ENCODE data around the gene MED27.
A peak's percentile ranks its signal among the peaks of the same experiment; 100 is the strongest.

Gene MED27

DNA sequence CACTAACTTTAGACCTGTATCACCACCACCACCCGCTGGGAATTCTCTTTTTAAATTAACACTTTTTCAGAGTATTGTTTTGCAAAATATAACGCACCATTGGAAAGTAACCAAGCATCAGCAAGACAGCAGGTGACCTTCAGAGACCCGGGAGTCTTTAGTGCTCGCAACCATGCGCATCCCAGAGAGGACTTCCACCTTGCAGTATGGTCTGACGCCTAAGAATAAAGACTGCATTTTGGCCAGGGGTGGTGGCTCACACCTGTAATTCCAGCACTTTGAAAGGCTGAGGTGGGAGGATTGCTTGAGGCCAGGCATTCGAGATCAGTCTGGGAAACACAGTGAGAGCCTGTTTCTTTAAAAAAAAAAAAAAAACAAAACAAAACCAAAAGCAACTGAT lies 113.8 kb downstream of the MED27 start:
- no peak for DNase-seq (ENCODE audit: low read depth in 2 of 2)
- TF ChIP-seq, protein P1, sequence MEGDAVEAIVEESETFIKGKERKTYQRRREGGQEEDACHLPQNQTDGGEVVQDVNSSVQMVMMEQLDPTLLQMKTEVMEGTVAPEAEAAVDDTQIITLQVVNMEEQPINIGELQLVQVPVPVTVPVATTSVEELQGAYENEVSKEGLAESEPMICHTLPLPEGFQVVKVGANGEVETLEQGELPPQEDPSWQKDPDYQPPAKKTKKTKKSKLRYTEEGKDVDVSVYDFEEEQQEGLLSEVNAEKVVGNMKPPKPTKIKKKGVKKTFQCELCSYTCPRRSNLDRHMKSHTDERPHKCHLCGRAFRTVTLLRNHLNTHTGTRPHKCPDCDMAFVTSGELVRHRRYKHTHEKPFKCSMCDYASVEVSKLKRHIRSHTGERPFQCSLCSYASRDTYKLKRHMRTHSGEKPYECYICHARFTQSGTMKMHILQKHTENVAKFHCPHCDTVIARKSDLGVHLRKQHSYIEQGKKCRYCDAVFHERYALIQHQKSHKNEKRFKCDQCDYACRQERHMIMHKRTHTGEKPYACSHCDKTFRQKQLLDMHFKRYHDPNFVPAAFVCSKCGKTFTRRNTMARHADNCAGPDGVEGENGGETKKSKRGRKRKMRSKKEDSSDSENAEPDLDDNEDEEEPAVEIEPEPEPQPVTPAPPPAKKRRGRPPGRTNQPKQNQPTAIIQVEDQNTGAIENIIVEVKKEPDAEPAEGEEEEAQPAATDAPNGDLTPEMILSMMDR (IDR thresholded peaks at IDR 0.05; ENCODE audit: low read depth, low read length): no peak
- H3K4me3 ChIP-seq (replicated peaks in 1 of 2; ENCODE audit: low read depth in 2 of 2, low read length in 2 of 2): no peak overlapping the region

DNA sequence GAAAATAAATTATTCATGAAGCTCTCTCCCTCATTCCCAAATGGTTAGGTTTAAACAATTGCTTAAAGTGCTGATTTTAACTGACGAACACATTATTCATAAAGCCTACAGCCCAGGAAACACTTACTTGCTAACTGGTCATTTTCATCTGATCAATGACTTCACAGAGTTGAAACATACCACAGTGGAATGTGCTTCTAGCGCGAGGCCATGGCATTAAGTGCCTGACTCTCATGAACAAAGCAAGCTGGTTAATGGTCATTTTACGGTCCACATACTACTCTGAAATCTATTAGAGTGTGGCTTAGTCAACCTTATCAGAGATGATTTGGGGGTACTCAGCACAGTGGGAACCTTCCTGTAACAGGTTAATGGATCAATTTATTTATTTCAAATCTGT lies 114.6 kb downstream of the MED27 start:
- H3K4me3 ChIP-seq (replicated peaks in 1 of 2; ENCODE audit: low read depth in 2 of 2, low read length in 2 of 2): no peak overlapping the region
- DNase-seq (ENCODE audit: low read depth in 2 of 2): no peak
- TF ChIP-seq, protein P1 (IDR thresholded peaks at IDR 0.05; ENCODE audit: low read depth, low read length): no peak

DNA sequence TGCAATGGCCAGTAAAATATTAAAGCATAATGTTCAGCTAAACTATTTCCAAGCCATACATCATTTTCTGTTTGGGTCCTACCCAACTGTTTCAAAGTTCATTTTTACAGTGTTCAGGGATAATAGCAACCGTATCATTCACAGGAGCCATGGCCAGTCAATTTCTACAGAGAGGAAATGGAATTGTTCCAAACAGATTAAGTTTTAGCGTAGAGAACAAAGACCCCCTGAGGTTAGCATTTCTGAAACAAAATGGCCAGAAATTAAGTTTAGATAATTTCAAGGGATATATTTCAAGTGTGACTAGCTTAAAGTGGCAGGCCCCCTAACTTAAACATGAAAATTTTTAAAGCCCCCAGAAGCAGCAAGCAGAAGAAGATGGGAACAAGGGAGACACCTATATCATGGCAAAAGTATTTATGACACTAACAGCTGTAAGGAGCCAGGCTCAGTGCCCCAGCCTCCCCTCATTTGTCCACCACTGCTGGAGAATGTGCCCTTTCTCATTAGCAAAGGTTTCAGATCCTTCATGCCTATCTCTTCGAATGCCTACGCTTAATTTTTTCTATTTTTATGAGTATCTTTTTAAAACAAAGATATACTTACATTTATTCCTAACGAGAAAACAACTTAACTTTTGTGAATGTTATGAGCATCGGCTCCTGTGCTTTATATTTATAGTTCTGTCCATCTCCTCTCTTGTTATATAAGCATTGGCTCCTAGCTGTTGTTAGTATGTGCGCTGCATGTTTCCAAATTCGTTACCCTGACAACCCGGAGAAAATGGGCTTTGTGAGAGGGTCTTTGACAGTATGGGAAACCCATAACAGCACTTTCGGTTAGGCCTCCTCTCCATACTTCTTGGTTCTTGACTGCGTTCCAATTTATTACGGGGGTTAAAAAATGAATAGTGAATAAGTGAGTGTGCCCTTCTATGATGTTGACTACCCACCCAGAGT lies 116.3 kb downstream of the MED27 start:
- peak in 1 of 2 donors; percentile 29 for DNase-seq (ENCODE audit: low read depth in 2 of 2)
- H3K4me3 ChIP-seq (replicated peaks in 1 of 2; ENCODE audit: low read depth in 2 of 2, low read length in 2 of 2): no peak overlapping the region
- TF ChIP-seq, protein P1 (IDR thresholded peaks at IDR 0.05; ENCODE audit: low read depth, low read length): no peak

DNA sequence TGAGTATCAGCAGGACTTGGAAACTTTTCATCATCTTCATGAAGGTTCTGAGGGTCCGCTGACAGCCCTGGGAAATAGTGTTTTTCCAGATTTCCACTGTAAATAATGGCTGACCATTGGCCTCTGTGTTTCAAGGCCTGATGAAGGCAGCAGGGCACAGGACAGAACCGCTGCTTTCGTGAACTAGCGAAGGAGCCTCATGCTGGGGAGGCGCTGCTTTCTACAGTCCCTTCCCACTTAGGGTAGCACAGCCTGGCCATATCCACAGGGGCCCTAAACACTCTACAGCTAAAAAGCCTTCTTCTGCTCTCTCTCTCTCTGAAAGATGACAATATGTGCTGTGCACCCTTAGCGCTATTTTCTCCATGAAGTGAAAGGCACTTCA lies 118.2 kb downstream of the MED27 start:
- TF ChIP-seq, protein P1 (IDR thresholded peaks at IDR 0.05; ENCODE audit: low read depth, low read length): no peak
- H3K4me3 ChIP-seq (replicated peaks in 1 of 2; ENCODE audit: low read depth in 2 of 2, low read length in 2 of 2): no peak overlapping the region
- no peak for DNase-seq (ENCODE audit: low read depth in 2 of 2)

DNA sequence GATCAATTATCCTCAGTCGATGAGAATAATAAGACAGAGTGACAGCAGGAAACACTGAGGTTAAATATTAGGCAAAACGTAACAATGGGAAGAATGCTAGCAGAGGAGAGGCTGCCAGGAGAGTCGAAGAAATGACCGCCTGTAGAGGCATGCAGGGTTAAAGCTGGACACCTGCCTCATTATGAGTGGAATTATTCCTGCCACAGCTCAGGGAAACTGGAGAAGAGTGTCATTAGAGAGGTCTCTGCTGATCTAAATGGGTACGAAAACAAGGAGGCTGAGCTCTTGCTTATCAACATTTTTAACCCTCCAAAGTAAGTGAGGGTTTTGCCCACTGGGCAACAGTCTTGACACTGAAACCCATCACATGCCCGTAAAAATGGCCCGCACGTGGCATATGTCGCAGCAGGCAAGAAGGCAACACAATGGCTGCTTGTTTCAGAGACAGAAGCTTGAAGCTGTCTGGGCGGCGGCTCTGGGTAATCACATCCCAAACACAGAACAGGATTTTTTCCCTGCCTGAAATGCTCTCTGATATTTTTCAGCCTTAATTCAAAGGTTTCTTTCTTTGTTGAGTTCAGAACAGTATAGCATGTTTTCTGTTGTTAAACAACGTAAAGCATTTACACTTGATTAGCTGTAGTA lies 118.7 kb downstream of the MED27 start:
- TF ChIP-seq, protein P1 (IDR thresholded peaks at IDR 0.05; ENCODE audit: low read depth, low read length): no peak
- H3K4me3 ChIP-seq (replicated peaks in 1 of 2; ENCODE audit: low read depth in 2 of 2, low read length in 2 of 2): no peak overlapping the region
- no peak for DNase-seq (ENCODE audit: low read depth in 2 of 2)

DNA sequence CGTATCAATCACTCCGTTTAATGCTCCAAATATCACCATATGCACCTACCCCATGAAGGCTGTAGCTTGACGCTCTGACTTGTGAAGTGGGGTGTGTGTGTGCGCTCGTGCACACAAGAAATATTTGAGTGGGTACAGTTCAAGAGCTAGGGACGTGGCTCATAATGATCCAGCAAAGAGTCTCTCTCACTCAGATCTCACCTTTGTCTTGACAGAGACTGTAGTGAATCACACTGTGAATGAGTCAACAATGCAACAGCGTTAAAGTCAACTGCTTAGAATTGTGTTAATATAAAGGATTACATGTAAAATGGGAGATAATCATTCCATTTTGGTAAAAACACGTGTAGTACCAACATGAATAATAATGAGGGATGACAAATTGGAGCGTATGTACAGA lies 119.4 kb downstream of the MED27 start:
- TF ChIP-seq, protein P1 (IDR thresholded peaks at IDR 0.05; ENCODE audit: low read depth, low read length): no peak
- peak in 1 of 2 donors; percentile 32 for DNase-seq (ENCODE audit: low read depth in 2 of 2)
- no peak overlapping the region for H3K4me3 ChIP-seq (replicated peaks in 1 of 2; ENCODE audit: low read depth in 2 of 2, low read length in 2 of 2)
